Activated naive CD4-positive, alpha-beta T cell treated with anti-CD3 and anti-CD28 coated beads, Interleukin-2, amount 50 U/mL, for 16 hours (primary cell): ENCODE measurements around the gene KMT2D.

Source experiments
- DNase-seq: peaks from one replicate; pipeline ENCODE4 v3.0.0-alpha.2; 2020

KMT2D gene

DNA sequence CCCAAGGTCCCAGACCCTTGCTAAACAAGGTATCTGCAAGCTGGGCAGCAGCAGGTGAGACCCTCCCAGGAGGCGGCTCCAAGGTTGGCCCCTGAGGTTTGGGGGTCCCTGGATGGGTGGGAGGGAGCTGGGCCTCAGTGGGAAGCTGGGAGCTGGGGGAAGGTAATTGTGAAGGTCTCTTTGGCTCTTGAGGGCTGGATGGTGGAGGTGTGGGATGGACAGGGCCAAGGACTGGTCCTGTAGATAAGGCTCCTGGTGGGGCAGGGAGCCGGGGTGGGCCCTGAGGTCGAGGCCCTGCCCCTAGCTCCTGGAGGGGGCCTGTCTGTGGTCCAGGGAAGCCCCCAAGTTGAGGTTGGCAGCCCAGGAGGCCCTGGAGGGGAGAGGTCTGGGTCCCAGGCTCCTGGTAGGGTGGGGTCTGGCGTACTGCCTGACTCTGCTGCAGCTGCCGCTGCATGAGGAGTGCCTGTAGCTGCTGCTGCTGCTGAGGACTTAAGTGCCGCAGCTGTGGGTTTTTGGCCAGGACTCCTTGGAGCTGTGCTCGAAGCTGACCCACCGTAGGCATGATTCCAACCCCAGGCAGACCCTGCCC is 28.9 kb downstream of the KMT2D start:
- no peak for DNase-seq

DNA sequence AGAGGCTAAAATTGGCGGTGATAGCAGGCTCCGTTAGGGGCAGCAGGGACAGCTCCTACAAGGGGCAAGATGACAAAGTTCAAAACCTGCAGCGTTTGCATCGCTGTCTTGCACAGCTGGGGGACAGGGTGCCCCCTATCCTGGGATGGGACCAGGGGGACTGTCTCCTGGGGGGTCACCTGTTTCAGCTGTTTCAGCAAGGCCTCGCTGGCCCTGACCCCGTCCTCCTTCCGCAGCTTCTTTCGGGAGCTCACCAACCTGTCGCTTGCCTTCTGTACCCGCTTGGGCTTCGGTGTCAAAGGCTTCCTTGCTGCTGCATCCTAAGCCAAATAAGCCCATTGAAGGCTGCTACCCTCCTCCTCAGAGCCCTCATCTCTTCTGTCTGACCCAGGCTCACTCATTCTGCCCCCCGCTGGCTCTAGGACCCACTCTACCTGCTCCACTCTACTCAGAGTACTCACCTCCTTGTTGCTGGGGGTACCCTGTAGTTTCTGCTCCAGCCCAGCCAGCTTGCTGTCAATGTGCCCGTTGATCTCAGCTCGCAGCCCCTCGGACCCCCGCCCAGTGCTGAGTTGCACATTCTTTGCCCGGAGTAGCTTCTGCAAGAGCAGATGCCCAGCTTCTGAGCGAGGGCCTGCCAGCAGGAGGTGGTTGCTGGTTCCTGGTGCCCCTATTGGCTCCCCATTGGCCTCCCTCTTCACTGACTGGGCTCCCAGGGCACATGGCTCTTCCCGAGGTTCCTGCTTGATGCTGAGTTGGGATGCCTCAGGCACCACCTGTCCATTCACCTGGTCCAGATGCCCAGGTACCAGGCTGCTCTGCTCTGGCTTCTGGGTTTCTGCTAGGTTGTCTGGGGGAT is 29.7 kb downstream of the KMT2D start:
- no peak for DNase-seq

GRCh38 chr12:49030119-49030518 is 30.5 kb downstream of the KMT2D start:
- DNase-seq = no peak

GRCh38 chr12:49028666-49029275 is 31.8 kb downstream of the KMT2D start:
- no peak for DNase-seq

DNA sequence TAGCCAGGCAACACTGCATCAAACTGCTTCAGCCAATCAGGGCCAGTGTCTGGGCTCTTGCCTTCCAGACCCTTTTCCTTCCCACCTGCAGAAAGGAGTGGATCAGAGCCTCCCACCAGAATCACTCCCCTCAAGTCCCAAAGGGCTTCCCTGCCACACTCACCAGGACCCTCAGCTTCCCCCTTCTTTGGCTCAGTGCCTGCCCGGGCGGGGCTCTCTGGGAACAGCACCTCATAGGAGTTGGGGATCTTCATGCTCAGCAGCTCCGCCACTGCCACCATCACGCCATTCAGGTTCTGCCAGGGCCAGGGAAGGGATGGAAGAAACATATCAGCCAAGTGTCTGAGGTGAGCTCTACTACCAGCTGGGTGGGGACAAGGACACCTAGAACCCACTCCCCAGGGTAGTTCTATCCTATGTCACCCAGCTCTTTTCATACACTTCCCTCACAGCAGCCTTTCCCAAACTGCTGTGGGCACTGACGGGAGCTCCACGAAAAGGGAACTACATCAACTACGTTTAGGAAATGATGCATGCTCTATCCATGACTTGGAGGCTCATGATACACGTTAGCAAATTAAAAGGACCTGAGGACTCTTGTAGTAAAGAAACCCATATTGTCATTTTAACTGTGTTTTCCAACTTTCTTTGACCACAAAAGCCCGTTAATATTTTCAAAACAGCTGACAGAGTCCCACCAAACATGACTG is 32.6 kb downstream of the KMT2D start:
- no peak for DNase-seq

DNA sequence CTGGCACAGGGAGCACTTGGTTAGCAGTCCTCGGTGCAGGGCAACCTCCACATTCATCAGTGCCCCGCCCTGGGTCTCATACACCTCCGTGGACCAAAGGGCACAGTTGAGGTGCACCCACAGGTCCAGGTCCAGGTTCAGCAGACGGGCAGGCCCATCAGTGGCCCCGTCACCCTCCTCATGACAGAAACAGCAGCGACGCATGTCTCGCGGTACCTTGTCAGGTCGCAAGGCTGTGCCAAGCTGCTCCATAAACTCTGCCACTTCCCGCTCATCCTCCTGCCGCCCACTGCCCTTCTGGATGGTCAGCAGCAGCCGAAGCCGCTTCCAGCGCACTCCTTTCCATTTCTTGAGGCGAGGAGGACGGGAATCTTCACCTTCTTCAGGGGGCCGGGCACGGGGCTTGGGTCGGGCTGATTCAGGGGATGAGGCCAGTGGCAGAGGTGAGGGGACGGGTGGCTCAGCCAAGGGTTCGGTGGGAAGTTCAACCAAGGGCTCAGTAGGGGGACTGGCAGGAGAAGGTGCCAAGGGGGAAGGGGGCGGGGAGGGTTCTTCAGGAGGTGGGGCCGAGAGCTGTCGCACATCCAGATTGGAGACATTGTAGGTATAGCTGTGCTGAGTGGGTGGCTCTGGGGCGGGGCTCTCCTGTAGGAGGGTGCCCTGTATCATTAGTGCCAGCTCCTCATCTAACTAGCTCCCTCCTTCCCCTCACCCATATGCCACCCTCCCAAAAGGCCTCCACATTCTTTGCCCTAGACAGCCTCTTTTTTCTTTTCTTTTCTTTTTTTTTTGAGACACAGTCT is 33.7 kb downstream of the KMT2D start:
- no peak for DNase-seq

DNA sequence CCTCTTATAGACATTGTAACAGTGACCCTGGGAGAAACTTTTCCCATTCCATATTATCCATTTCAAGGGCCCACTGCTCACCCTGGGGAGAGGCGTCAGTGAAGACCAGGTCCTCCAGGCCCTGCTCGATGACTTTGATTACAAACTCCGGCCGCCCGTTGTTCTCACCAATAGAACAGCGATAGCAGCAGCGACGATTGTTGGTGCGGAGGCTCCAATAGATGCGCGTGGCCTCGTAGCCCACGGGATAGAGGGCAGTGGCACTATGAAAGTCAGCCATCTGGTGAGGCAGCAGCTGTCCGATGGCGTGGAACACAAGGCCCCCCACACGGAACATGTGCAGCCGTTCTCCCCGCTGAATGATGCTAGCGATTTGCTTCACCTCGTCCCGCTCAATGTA is 34.5 kb downstream of the KMT2D start:
- no peak for DNase-seq

- DNase-seq = no peak
Observed at GRCh38 chr12:49025463-49025862, 35.1 kb downstream of the KMT2D start.

GRCh38 chr12:49024543-49024942 is 36.1 kb downstream of the KMT2D start:
- no peak for DNase-seq

DNA sequence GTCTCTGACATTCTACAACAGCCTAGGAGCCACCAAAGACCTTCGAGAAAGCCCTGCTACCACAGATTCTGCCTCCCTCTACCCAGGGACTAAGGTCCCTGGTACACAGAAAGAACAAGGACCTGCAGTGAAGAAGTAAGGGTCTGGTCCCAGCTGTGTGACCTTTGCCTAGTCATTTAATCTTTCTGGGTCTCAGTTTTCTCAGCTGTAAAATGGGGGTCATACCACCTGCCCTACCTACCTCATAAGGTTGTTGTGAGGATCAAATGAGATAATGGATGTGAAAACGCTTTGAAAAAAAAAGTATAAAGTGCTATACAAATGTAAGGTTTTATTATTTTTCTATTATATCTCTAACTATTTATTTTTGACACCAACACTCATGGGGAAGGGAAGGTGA is 36.8 kb downstream of the KMT2D start:
- no peak for DNase-seq

GRCh38 chr12:49022558-49023178 is 37.9 kb downstream of the KMT2D start:
- no peak for DNase-seq

GRCh38 chr12:49021292-49021915 is 39.2 kb downstream of the KMT2D start:
- DNase-seq = no peak

DNA sequence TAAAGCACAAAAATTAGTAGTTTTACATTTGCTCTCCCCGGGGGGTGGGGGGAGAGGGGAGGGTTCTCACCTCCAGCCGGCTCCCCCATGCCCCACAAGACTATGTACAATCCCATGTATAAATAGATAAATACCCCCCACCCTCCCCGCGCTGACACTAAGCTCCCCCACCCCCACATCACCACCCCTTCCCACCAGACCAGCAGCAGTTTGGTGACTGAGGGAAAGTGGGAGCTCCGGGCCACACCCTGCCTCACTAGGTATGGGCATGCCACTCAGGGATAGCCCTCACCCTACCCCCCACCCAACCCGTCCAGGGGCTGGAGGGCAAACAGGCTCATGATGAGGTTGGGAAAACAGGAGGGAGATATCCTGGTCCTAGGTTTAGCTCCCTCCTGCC is 40.2 kb downstream of the KMT2D start:
- no peak for DNase-seq

DNA sequence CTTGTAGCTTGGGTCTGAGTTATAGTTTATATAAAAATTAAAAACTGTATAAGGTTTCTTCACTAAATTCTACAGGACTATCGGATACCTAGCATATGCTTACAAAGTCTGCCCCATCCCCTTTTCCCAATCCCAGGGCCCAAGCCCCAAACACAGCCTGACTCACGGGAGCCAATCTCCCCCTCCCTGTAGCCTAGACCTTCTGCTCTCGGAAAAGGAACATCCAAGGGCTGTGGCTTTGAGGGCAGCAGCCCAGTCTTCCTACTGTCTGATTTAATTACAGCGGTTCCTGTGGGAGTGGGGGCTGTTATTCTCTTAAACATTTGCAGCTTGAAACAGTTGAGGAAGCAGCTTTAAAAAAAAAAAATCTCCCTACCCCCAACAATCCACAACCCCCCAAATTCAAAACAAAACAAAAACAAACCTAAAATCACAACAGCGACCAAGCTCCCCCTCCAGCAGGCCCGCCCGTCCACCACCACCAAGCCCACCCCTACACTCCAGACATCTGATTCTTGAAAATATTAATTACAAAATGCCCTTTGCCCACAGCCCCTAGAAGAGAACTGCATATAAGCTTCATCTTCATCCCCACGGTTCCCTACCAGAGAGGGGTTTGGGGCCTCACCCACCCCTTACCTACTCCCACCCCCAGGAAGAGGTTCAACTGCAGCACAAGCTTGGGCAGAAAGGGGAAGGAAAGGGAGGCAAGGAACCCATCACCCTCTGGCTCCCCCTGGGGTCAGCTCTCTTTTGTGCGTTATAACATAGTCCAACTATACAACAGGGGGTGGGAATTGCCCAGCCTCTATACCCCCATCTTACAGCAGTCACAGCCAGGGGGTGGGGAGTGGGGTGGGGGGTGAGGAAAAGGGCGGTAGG is 40.9 kb downstream of the KMT2D start:
- DNase-seq = peak; percentile 35

- DNase-seq = no peak
Observed at GRCh38 chr12:49019120-49019430, 41.5 kb downstream of the KMT2D start.

DNA sequence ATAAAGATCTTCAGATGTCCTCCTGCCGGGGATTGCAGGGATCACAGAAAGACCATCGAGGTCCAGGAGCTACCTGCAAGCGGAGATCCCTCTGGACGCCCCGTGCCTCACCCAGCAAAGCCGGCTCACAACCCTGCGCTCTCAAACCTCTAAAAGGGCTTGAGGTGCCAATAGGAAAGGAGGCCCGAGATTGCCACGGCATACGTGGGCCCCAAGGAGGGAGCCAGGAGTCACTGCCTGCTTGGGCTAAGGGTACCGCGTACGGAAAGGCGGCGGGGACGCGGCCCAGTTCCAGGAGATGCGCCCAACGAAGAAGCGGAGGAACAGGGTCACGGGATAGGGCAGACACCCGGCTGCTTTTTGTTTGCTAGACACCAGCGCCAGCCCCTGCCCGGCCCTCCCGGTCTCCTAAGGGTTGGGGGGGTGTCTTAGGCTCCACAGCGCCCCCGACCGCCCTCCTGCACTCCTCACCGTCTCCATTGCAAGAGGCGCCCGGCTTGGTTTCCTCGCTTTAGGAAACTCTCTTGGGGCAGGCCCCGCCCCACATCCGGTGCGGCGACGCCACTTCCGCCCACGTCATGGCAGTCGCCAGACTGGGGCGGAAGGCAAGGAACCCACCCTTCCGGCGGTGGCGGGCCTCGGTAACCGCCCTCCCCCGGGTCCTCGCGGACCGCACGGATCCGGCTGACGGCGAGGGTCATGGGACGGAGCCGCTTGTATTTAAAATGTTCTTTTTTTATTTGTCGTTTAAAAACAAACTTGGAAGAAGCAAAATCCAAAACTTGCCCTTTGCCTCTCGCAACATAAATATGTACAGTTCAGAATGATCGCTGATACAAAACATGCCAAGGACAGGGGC is 42.1 kb downstream of the KMT2D start, which contains the start of gene PRKAG1:
Gene PRKAG1, minus strand, starts transcription at position 516 of the 859 bp plus-strand sequence. Its CDS starts 36 bp downstream, at position 480.
- DNase-seq = peak; percentile 96

- DNase-seq = peak; percentile 43
Observed at GRCh38 chr12:49017891-49018260, 42.7 kb downstream of the KMT2D start.

DNA sequence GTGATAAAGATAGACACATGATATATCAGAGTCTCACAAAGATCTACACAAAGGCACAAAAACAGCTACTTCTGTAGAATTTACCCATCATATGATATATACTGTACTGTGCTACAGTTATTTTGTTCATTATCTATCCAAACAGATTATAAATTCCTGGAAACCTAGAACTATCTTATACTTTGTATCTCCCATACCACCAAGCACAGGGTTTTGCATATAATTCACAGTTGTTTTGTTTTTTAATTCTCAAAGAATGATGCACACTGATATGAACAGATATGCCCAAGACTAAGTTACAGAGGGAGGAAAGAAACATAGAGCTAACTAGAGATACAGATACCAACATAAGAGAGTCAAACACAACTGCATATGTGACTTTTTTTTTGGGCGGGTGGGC is 45.4 kb downstream of the KMT2D start:
- DNase-seq = no peak

DNA sequence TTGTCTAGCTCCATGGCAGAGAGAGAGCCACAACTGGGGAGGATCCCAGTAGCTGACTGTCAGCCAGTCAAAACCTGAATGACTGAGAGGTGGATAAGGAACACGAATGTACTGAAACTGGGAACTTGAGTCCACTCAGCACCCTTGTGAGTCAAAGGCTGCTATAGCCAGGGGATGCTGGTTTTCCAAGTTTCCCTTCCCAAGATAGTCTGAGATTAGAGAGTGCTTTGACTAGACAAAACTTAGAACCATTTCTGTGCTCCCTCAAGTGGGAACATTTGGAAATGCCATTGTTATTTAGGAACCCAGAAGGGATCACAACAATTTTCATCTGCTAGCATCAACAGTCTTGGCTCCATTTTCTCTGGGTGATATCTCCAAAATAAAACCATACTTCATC is 46.0 kb downstream of the KMT2D start:
- DNase-seq = no peak

DNA sequence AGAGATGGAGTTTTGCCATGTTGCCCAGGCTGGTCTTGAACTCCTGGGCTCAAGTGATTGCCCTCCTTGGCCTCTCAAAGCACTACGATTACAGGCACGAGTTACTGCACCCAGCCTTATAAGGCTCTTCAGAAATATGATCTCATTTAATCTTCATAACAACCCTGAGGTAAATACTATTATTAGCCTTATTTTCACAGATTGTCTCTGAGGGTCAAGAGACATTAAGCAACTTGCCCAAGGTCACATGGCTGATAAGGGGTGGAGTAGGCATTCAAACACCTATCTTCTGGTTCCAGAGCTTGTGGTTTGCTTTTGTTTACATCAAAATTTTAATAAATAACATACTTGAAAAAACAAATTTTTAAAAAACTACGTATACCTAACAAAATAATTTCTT is 47.2 kb downstream of the KMT2D start:
- DNase-seq = no peak
